SK-N-SH treated with all-trans-retinoic acid at 6 μM for 48 hours (cell line): Measurements from ENCODE around the gene SLC43A3.
"Not testable (repeated sequence)": the region's sequence is repeated elsewhere in the genome, so short reads cannot be mapped to it uniquely, and the experiment has no call there.

Experiments
- ATAC-seq: fragments of 200-7000 bp; cut with Tn5 transposase; 3 replicates; pipeline ENCODE4 v1.9.1; 2020; ENCODE audit warnings: mild to moderate bottlenecking, moderate library complexity
- ARNTL ChIP-seq: fragments of 450-650 bp; formaldehyde crosslinking; IDR thresholded peaks from 2 replicates; pipeline ENCODE4 v1.5.0; 2020; ENCODE audit warnings: low read depth, mild to moderate bottlenecking, moderate library complexity, borderline replicate concordance
- BACH2 ChIP-seq: fragments of 250-450 bp; sonication (Bioruptor Pico); IDR thresholded peaks from 2 replicates; pipeline ENCODE4 v1.9.0; 2021; ENCODE audit warnings: mild to moderate bottlenecking, borderline replicate concordance
- CREB5 ChIP-seq: fragments of 250-450 bp; sonication (Bioruptor Pico); IDR thresholded peaks from 2 replicates; pipeline ENCODE4 v1.5.1; 2020; ENCODE audit warnings: low read depth, mild to moderate bottlenecking, moderate library complexity
- CSDC2 ChIP-seq: fragments of 250-450 bp; sonication (Bioruptor Pico); IDR thresholded peaks from 2 replicates; pipeline ENCODE4 v1.5.0; 2020; ENCODE audit warnings: mild to moderate bottlenecking, moderate library complexity
- CSRNP3 ChIP-seq: fragments of 250-450 bp; sonication (Bioruptor Pico); IDR thresholded peaks from 2 replicates; pipeline ENCODE4 v1.5.1; 2021; ENCODE audit warnings: mild to moderate bottlenecking, moderate library complexity
- ESRRG ChIP-seq: fragments of 250-450 bp; sonication (Bioruptor Pico); IDR thresholded peaks from 2 replicates; pipeline ENCODE4 v1.6.1; 2021; ENCODE audit warnings: mild to moderate bottlenecking
- GLIS3 ChIP-seq: fragments of 250-450 bp; sonication (Bioruptor Pico); IDR thresholded peaks from 2 replicates; pipeline ENCODE4 v1.5.0; 2020; ENCODE audit warnings: mild to moderate bottlenecking, moderate library complexity
- ISL1 ChIP-seq: fragments of 250-450 bp; sonication (Bioruptor Pico); IDR thresholded peaks from 2 replicates; pipeline ENCODE4 v2.1.2; 2022; ENCODE audit warnings: mild to moderate bottlenecking, moderate library complexity
- OSR1 ChIP-seq: fragments of 250-450 bp; sonication (Bioruptor Pico); IDR thresholded peaks from 2 replicates; pipeline ENCODE4 v1.8.0; 2022; ENCODE audit warnings: moderate library complexity, mild to moderate bottlenecking, inconsistent platforms
- PATZ1 ChIP-seq: fragments of 250-450 bp; sonication (Bioruptor Pico); IDR thresholded peaks from 2 replicates; pipeline ENCODE4 v1.8.0; 2020; ENCODE audit warnings: mild to moderate bottlenecking, moderate library complexity, borderline replicate concordance
- POU6F1 ChIP-seq: fragments of 250-450 bp; sonication (Bioruptor Pico); IDR thresholded peaks from 2 replicates; pipeline ENCODE4 v1.8.0; 2021; ENCODE audit warnings: low read depth, mild to moderate bottlenecking, moderate library complexity, borderline replicate concordance
- PPARA ChIP-seq: fragments of 250-450 bp; sonication (Bioruptor Pico); IDR thresholded peaks from 2 replicates; pipeline ENCODE4 v1.5.0; 2020; ENCODE audit warnings: mild to moderate bottlenecking, borderline replicate concordance
- RARB ChIP-seq: fragments of 250-450 bp; sonication (Bioruptor Pico); IDR thresholded peaks from 2 replicates; pipeline ENCODE4 v1.8.0; 2021; ENCODE audit warnings: mild to moderate bottlenecking, moderate library complexity
- TSHZ2 ChIP-seq: fragments of 250-450 bp; sonication (Bioruptor Pico); IDR thresholded peaks from 2 replicates; pipeline ENCODE4 v1.5.0; 2020; ENCODE audit warnings: mild to moderate bottlenecking, moderate library complexity
- ZC3H10 ChIP-seq: fragments of 250-450 bp; sonication (Bioruptor Pico); IDR thresholded peaks from 2 replicates; pipeline ENCODE4 v1.5.1; 2021; ENCODE audit warnings: mild to moderate bottlenecking, moderate library complexity
- ZFP3 ChIP-seq: fragments of 250-450 bp; sonication (Bioruptor Pico); IDR thresholded peaks from 2 replicates; pipeline ENCODE4 v1.5.0; 2020; ENCODE audit warnings: mild to moderate bottlenecking, moderate library complexity
- ZFP30 ChIP-seq: fragments of 450-650 bp; formaldehyde crosslinking; IDR thresholded peaks from 2 replicates; pipeline ENCODE4 v1.5.0; 2022; ENCODE audit warnings: mild to moderate bottlenecking, moderate library complexity
- ZNF565 ChIP-seq: fragments of 450-650 bp; formaldehyde crosslinking; conservative IDR thresholded peaks from 2 replicates; pipeline ENCODE4 v1.5.0; 2020; ENCODE audit warnings: low read depth, mild to moderate bottlenecking, moderate library complexity
- ZNF8 ChIP-seq: fragments of 450-650 bp; formaldehyde crosslinking; IDR thresholded peaks from 2 replicates; pipeline ENCODE4 v1.5.0; 2020; ENCODE audit warnings: mild to moderate bottlenecking, moderate library complexity

The SLC43A3 gene

GRCh38 chr11:57456960-57457642 is 30.2 kb upstream of the SLC43A3 start:
- TF ChIP-seq BACH2 (CRISPR knock-in tag) (no peak), ZNF8 (CRISPR knock-in tag) (no peak), ZC3H10 (CRISPR knock-in tag) (no peak), ARNTL (CRISPR knock-in tag) (no peak), GLIS3 (no peak), TSHZ2 (CRISPR knock-in tag) (no peak), OSR1 (no peak), ZFP3 (CRISPR knock-in tag) (no peak), CSRNP3 (CRISPR knock-in tag) (no peak), POU6F1 (CRISPR knock-in tag) (no peak), CREB5 (CRISPR knock-in tag) (no peak)
- peak; percentile 87 for ATAC-seq

GRCh38 chr11:57453543-57454177 is 26.7 kb upstream of the SLC43A3 start:
- no peak for ATAC-seq
- no peak for TF ChIP-seq ISL1 (CRISPR knock-in tag)
- TF ChIP-seq CSRNP3 (CRISPR knock-in tag) = no peak
- TF ChIP-seq CSDC2 = no peak
- TF ChIP-seq ZFP30 (CRISPR knock-in tag) = no peak
- TF ChIP-seq GLIS3 = no peak
- TF ChIP-seq, all 23 proteins: peak for 0

GRCh38 chr11:57446055-57446454 is 19.1 kb upstream of the SLC43A3 start:
- TF ChIP-seq ZNF565 (CRISPR knock-in tag) (no peak), BACH2 (CRISPR knock-in tag) (no peak), OSR1 (no peak)
- ATAC-seq = no peak

GRCh38 chr11:57445122-57445394 is 18.1 kb upstream of the SLC43A3 start:
- ATAC-seq = not testable (repeated sequence)

GRCh38 chr11:57444362-57445121 is 17.6 kb upstream of the SLC43A3 start:
- no peak for ATAC-seq
- no peak for TF ChIP-seq PATZ1 (CRISPR knock-in tag)
- no peak for TF ChIP-seq PPARA
- no peak for TF ChIP-seq ESRRG (CRISPR knock-in tag)
- no peak for TF ChIP-seq ISL1 (CRISPR knock-in tag)
- no peak for TF ChIP-seq RARB (CRISPR knock-in tag)
- TF ChIP-seq CREB5 (CRISPR knock-in tag) = no peak
- no peak for TF ChIP-seq CSDC2
- TF ChIP-seq ZNF8 (CRISPR knock-in tag) = no peak
